ENCODE data around the gene PRPF8.

DNA sequence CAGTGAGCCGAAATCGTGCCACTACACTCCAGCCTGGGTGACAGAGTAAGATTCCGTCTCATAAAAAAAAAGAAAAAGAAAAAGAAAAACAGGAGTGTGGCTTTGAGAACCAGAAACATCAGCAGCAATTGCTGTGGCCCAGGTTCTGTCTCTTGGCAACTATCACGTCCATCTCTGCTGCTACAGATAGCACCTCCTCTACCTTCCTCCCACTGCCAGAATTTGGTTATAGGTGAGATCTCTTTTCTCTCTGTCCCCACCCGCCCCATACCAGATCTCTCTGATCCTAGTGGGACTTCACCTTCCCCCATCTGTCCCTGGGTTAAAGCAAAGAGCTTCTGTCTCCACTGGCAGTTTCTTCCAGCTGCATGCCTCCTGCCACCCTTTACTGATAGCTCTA is 22.4 kb upstream of the PRPF8 start:
- TF ChIP-seq CTCF (IDR thresholded peaks at IDR 0.05 in 4 of 5, conservative IDR thresholded peaks at IDR 0.05 in 1 of 5) (no peak), POLR2A (IDR thresholded peaks at IDR 0.05) (no peak)

All from gastrocnemius medialis (tissue), 4 donors.